ENCODE measurements around the gene CPPED1. TPM values are rescaled to one million over a fixed set of nuclear protein-coding genes. Genes with fewer than 3 reads are reported as not detected.

The CPPED1 gene
- total and polyA plus RNA-seq, 10 of the 15 experiments (the other 5 are each of a cell fraction or from before 2014, with no cell fraction given) = 7.1 to 39.0 (median 16.0) TPM

DNA sequence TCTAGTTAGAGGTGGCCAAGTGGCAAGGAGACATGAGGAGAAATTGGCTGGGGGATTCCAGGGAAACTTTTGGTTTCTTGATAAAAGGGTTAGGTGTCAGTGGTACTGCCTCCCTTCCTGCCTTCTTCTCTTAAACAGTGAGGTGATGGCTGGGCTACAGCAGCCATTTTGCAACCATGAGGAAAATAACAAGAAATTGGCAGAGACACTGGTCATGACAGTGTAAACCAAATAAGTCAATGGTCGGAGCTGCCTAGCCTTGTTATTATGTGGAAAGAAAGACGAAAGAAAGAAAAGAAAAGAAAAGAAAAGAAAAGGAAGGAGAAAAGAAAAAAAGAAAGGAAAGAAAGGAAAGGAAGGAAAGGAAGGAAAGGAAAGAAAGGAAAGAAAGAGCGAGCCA, 63.9 kb downstream of the CPPED1 start:
- Histone ChIP-seq H3K4me3 (no peak overlapping the region), H3K9ac (ENCODE audit: control insufficient read depth, insufficient read depth, low read length) (no peak overlapping the region), H3K4me1 (ENCODE audit: control insufficient read depth, insufficient read depth, low read length) (no peaks in the 10 kb centered on the region), H3K79me2 (ENCODE audit: control insufficient read depth, insufficient read depth, low read length) (no peaks in the 10 kb centered on the region), H3K36me3 (ENCODE audit: control insufficient read depth in 2 of 2, insufficient read depth in 2 of 2, low read length in 1 of 2) (peaks cover 0 to 2% of the 10 kb centered on the region in 2 experiments; a peak in 2 of 4 replicates), H3K27ac (ENCODE audit: control insufficient read depth, insufficient read depth) (no peak overlapping the region), H2AFZ (ENCODE audit: control insufficient read depth, low read depth, low read length) (no peak overlapping the region), H3K27me3 (replicated peaks in 1 of 2; ENCODE audit: control insufficient read depth in 2 of 2, insufficient read depth in 2 of 2, low read length in 1 of 2) (no peaks in the 10 kb centered on the region), H3K9me3 (replicated peaks; ENCODE audit: control insufficient read depth, insufficient read depth, low read length) (peaks cover 5% of the 10 kb centered on the region; the same call in 2 of the 3 replicates), H4K20me1 (ENCODE audit: control insufficient read depth, insufficient read depth) (no peaks in the 10 kb centered on the region), H3K4me2 (ENCODE audit: control insufficient read depth, insufficient read depth) (no peak overlapping the region)
- ChIA-PET CTCF (no interaction called here), SMC1A (ENCODE audit: uncharacterized antibody, unreplicated experiment) (interaction anchor here (0.7 kb wide), 1 partner anchor 10 kb away, joined by 3 read pairs; no protein-coding TSS in a partner anchor), RAD21 (ENCODE audit: unreplicated experiment) (no interaction called here), POLR2A (interaction anchor here (0.6 kb wide), 1 partner anchor 34 kb away, joined by 3 read pairs; no protein-coding TSS in a partner anchor)
- TF ChIP-seq DPF2 (IDR thresholded peaks at IDR 0.05) = no peak
- no peak for TF ChIP-seq CREM (IDR thresholded peaks at IDR 0.05; ENCODE audit: low read depth)
- TF ChIP-seq ESRRA (IDR thresholded peaks at IDR 0.05; ENCODE audit: low read length) = no peak
- no peak for TF ChIP-seq EED (IDR thresholded peaks at IDR 0.05; ENCODE audit: low read depth)
- no peak for TF ChIP-seq POLR2AphosphoS5 (IDR thresholded peaks at IDR 0.05; ENCODE audit: low read length)
- TF ChIP-seq, protein P1, sequence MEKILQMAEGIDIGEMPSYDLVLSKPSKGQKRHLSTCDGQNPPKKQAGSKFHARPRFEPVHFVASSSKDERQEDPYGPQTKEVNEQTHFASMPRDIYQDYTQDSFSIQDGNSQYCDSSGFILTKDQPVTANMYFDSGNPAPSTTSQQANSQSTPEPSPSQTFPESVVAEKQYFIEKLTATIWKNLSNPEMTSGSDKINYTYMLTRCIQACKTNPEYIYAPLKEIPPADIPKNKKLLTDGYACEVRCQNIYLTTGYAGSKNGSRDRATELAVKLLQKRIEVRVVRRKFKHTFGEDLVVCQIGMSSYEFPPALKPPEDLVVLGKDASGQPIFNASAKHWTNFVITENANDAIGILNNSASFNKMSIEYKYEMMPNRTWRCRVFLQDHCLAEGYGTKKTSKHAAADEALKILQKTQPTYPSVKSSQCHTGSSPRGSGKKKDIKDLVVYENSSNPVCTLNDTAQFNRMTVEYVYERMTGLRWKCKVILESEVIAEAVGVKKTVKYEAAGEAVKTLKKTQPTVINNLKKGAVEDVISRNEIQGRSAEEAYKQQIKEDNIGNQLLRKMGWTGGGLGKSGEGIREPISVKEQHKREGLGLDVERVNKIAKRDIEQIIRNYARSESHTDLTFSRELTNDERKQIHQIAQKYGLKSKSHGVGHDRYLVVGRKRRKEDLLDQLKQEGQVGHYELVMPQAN (conservative IDR thresholded peaks at IDR 0.05) = no peak
- no peak for TF ChIP-seq CBX5 (IDR thresholded peaks at IDR 0.05; ENCODE audit: low read depth)
- TF ChIP-seq RB1 (IDR thresholded peaks at IDR 0.05; ENCODE audit: borderline replicate concordance) = no peak
- no peak for TF ChIP-seq CEBPB (IDR thresholded peaks at IDR 0.05; ENCODE audit: borderline replicate concordance in 1 of 2, low read depth in 2 of 2, low read length in 2 of 2)
- no peak for TF ChIP-seq RBBP5 (conservative IDR thresholded peaks at IDR 0.05)
- TF ChIP-seq, protein P2, sequence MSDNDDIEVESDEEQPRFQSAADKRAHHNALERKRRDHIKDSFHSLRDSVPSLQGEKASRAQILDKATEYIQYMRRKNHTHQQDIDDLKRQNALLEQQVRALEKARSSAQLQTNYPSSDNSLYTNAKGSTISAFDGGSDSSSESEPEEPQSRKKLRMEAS (IDR thresholded peaks at IDR 0.05; ENCODE audit: low read depth, low read length) = no peak
- no peak for TF ChIP-seq SIX5 (IDR thresholded peaks at IDR 0.05; ENCODE audit: low read depth, low read length, severe bottlenecking)
- no peak for TF ChIP-seq PML (IDR thresholded peaks at IDR 0.05; ENCODE audit: low read length)
- TF ChIP-seq BACH1 (IDR thresholded peaks at IDR 0.05; ENCODE audit: borderline replicate concordance) = no peak
- no peak for TF ChIP-seq NFXL1 (IDR thresholded peaks at IDR 0.05; ENCODE audit: borderline replicate concordance)
- TF ChIP-seq ZNF207 (IDR thresholded peaks at IDR 0.05; ENCODE audit: borderline replicate concordance) = no peak
- TF ChIP-seq RUNX3 (IDR thresholded peaks at IDR 0.05; ENCODE audit: low read length) = no peak
- TF ChIP-seq NFYB (IDR thresholded peaks at IDR 0.05; ENCODE audit: insufficient read depth, low read depth, low read length) = no peak
- no peak for TF ChIP-seq BRCA1 (IDR thresholded peaks at IDR 0.05; ENCODE audit: low read depth, low read length)
- ATAC-seq (no peak), DNase-seq (ENCODE audit: low read depth, low spot score) (no peak), FAIRE-seq (no peak)
- no TSS peak for BruUV-seq (replicated peaks)
- in situ Hi-C loops (cut with MboI) = no loop called here
- 86% methylated on average over 3 of the region's 3 CpGs for WGBS (ENCODE audit: insufficient coverage, insufficient replicate concordance, low lambda C conversion rate, missing lambda C conversion rate)
- intact Hi-C loops (cut with micrococcal nuclease; ENCODE audit: unreplicated experiment) = no loop called here
